ENCODE results near the gene MKI67. TPM values are rescaled to one million over a fixed set of nuclear protein-coding genes. Genes with fewer than 3 reads are reported as not detected.
"Not testable (repeated sequence)": the region's sequence is repeated elsewhere in the genome, so short reads cannot be mapped to it uniquely, and the experiment has no call there.

The MKI67 gene
- total RNA-seq, 2 experiments from 2014 or later, result 333 to 418 TPM

DNA sequence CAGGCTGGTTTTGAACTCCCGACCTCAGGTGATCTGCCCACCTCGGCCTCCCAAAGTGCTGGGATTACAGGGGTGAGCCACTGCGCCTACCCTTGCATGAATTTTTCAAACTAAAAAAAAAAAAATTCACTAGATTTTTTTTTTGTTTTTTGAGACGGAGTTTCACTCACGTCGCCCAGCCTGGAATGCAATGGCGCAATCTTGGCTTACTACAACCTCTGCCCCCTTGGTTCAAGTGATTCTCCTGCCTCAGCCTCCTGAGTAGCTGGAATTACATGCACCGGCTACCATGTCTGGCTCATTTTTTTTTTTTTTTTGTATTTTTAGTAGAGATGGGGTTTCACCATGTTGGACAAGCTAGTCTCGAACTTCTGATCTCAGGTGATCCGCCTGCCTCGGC is 12.2 kb upstream of the MKI67 start:
- CTCF ChIA-PET, result interaction anchor here (0.8 to 1.0 kb wide), 2 partner anchors 43 to 127 kb away, joined by 3 read pairs; no protein-coding TSS in a partner anchor
- H3K4me1 Mint-ChIP-seq; H3K27me3 Mint-ChIP-seq; H3K4me3 Mint-ChIP-seq; ATAC-seq; H3K9me3 Mint-ChIP-seq (ENCODE audit: low read depth); H3K36me3 Mint-ChIP-seq; DNase-seq; H3K27ac Mint-ChIP-seq: not testable (repeated sequence)

DNA sequence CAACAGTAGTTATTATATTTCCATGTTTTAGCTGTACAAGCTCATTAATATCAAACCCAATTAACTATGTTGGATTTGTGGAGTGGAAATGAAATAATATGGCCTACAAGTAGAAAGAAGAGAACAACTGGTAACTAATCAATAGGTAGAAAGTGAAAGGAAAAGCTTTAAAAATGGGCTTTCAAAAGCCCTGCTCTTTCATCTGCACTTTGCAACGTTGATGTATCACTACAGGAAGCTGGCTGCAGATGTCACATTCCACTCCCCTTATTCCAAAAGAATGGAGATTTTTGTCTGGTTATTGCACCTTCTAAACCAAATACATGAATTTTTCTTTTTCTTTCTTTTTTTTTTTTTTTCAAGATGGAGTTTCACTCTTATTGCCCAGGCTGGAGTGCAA is 11.7 kb upstream of the MKI67 start:
- no peaks in the 10 kb centered on the region for H3K36me3 Mint-ChIP-seq
- peaks cover 4% of the 10 kb centered on the region for H3K4me1 Mint-ChIP-seq
- H3K4me3 Mint-ChIP-seq, result no peak overlapping the region
- no peak overlapping the region for H3K27ac Mint-ChIP-seq
- no peak for DNase-seq
- CTCF ChIA-PET, result interaction anchor here (0.8 to 1.0 kb wide), 2 partner anchors 42 to 126 kb away, joined by 3 read pairs; no protein-coding TSS in a partner anchor
- no peak for ATAC-seq
- no peaks in the 10 kb centered on the region for H3K9me3 Mint-ChIP-seq (ENCODE audit: low read depth)
- H3K27me3 Mint-ChIP-seq, result peaks cover 10% of the 10 kb centered on the region

DNA sequence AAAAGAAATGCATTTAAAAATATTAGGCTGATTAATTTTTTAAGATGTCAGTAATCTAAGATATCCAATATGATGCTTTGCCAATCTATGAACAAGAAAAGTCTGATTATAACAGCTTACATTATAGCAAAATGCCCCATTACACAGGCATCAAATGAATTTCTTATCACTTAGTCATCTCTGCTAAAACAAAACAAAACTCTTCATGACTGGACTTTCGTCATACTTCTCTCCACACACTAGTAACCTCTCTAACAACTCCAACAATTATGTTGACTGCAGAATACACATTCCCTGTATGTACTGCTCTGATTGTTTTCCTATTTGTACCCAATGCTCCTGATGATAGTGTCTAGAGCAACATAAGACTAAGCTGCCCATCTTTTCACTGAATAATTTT is 3.8 kb upstream of the MKI67 start:
- CTCF ChIA-PET, result interaction anchor here (0.9 to 1.4 kb wide), 3 partner anchors 14 to 20 kb away, joined by 3 to 4 read pairs (median 3); no protein-coding TSS in a partner anchor
- Mint-ChIP-seq H3K27me3 (peaks cover 28% of the 10 kb centered on the region), H3K4me3 (no peak overlapping the region), H3K9me3 (ENCODE audit: low read depth) (no peaks in the 10 kb centered on the region), H3K36me3 (peaks cover 7% of the 10 kb centered on the region), H3K4me1 (peaks cover 12% of the 10 kb centered on the region), H3K27ac (no peak overlapping the region)
- no peak for DNase-seq
- ATAC-seq, result no peak

DNA sequence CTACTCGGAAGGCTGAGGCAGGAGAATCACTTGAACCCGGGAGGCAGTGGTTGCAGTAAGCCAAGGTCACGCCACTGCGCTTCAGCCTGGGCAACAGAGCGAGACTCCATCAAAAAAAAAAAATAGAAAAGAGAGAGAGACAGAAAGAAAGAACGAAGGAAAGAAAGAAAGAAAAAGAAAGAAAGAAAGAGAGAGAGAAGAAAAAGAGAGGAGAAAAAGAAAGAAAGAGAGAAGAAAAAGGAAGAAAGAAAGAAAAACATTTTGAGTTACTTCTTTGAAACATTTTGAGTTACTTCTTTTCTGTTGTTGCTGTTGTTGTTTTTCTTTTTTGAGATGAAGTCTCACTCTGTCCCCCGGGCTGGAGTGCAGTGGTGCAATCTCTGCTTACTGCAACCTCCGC is 2.4 kb upstream of the MKI67 start:
- DNase-seq (no peak), ATAC-seq (no peak)
- H3K36me3 Mint-ChIP-seq, result peaks cover 22% of the 10 kb centered on the region
- no peak overlapping the region for H3K27ac Mint-ChIP-seq
- CTCF ChIA-PET, result no interaction called here
- H3K4me1 Mint-ChIP-seq, result peaks cover 23% of the 10 kb centered on the region
- H3K4me3 Mint-ChIP-seq, result no peak overlapping the region
- peaks cover 22% of the 10 kb centered on the region for H3K27me3 Mint-ChIP-seq
- H3K9me3 Mint-ChIP-seq (ENCODE audit: low read depth), result no peaks in the 10 kb centered on the region

DNA sequence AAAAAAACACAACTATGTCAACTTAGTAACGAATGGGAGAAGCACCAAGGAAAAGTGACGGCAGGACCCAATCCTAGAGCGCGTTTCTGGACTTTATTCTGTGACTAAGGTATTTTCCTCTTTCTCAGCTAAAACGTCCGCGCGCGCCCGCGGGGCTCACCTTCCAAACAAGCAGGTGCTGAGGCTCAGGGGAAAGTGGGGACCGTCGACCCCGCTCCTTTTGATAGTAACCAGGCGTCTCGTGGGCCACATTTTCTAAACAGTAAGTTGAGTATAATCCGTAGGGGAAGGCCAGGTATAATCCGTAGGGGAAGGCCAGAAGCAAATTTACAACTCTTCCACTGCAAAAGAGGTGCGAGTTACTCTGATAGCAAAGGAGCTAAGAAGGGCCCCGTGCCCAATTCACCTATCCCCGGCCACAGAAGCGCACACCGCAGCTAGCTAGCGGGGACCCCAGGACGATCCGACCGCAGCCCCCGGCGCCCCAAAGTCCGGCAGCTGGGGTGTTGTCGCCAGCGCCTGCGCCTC is 743 bp downstream of the MKI67 start:
- Mint-ChIP-seq H3K9me3 (ENCODE audit: low read depth) (no peaks in the 10 kb centered on the region), H3K4me3 (peak overlapping the region; percentile 98), H3K36me3 (peaks cover 48% of the 10 kb centered on the region), H3K27ac (peak overlapping the region; percentile 93), H3K4me1 (peaks cover 48% of the 10 kb centered on the region), H3K27me3 (peaks cover 7% of the 10 kb centered on the region)
- no peak for DNase-seq
- CTCF ChIA-PET, result interaction anchor here (0.8 to 1.5 kb wide), 8 partner anchors 9 to 78 kb away, joined by 3 to 7 read pairs (median 4); no protein-coding TSS in a partner anchor
- no peak for ATAC-seq

DNA sequence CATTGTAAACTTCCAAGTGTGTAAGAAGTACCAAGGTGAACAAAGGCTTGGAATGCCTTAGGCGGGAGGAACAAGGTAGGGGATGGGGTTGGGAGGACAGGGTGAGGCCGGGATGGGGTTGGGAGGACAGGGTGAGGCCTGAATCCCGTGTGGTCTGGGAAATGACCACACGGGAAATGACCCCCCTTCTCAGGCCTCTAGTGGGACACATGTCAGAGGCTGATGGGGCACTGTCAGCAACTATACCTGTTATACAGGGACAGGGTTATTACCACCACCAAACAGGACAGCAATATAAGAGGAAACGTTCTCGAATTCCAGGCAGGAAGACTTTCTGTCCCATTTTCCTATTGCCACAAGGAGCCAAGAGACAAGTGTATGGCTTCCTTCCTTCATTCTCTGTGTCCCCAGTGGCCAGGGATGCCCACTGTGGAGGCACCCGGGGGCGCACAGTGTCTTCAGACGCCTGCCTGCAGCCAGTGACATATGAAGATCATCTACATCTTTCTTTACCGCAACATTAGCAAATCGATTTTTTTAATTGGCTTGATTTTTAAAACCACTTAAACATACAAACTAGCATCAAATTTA is 1.3 kb downstream of the MKI67 start:
- Mint-ChIP-seq H3K4me3 (peak overlapping the region; percentile 98), H3K27me3 (peaks cover 3% of the 10 kb centered on the region), H3K4me1 (peaks cover 49% of the 10 kb centered on the region), H3K27ac (peak overlapping the region; percentile 93), H3K36me3 (peaks cover 50% of the 10 kb centered on the region), H3K9me3 (ENCODE audit: low read depth) (no peaks in the 10 kb centered on the region)
- CTCF ChIA-PET, result interaction anchor here (1.0 to 2.6 kb wide), 4 partner anchors 22 to 78 kb away, joined by 3 to 11 read pairs (median 6); no protein-coding TSS in a partner anchor
- no peak for ATAC-seq
- DNase-seq, result no peak

DNA sequence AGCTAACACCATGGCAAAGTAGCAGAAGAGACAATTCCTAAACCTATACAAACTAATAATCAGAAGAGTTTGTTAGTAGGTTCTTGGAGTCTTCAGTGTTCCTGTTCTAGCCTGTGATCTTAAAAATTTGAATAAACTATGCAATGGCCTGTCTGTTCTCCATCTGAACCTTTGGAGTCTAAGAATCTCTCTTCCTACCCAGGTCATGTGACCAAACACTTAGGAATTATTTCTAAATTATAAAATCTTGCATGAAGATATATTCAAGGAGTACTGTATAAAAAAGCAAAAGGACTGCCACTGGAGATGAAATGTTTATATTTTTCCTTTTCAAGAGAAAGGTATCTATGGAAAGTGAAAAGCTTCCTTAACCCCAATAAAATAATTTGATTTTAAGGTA is 2.4 kb downstream of the MKI67 start:
- Mint-ChIP-seq H3K4me1 (peaks cover 57% of the 10 kb centered on the region), H3K27ac (peak overlapping the region; percentile 93), H3K4me3 (peak overlapping the region; percentile 98)

DNA sequence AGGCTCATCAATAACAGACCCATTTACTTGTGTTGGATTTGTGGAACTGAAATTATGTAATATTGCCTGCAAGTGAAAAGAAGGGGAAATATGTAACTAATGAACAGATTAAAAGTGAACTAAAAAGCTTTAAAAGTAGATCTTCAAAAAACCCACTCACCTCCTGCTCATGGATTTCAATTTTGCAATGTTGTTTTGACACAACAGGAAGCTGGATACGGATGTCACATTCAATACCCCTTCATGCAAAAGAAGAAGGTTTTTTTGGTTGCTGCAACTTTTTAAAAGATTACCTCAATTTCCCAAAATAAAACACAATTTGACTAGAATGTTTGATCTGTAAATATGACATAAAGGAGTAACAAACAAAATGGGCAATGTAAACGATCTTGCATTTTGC is 3.3 kb downstream of the MKI67 start:
- Mint-ChIP-seq H3K4me3 (peak overlapping the region; percentile 98), H3K9me3 (ENCODE audit: low read depth) (no peaks in the 10 kb centered on the region), H3K36me3 (peaks cover 67% of the 10 kb centered on the region), H3K27me3 (no peaks in the 10 kb centered on the region), H3K27ac (peak overlapping the region; percentile 62), H3K4me1 (peaks cover 62% of the 10 kb centered on the region)
- ATAC-seq (no peak), DNase-seq (no peak)
- CTCF ChIA-PET, result interaction anchor here (0.8 to 2.6 kb wide), 4 partner anchors 24 to 88 kb away, joined by 3 to 11 read pairs (median 4); no protein-coding TSS in a partner anchor

More for the DNA sequence above, 2.4 kb downstream of the MKI67 start:
- H3K9me3 Mint-ChIP-seq (ENCODE audit: low read depth), result no peaks in the 10 kb centered on the region
- CTCF ChIA-PET, result interaction anchor here (1.1 to 2.6 kb wide), 3 partner anchors 11 to 27 kb away, joined by 3 to 11 read pairs (median 3); no protein-coding TSS in a partner anchor
- ATAC-seq (no peak), DNase-seq (no peak)
- H3K27me3 Mint-ChIP-seq, result no peaks in the 10 kb centered on the region
- H3K36me3 Mint-ChIP-seq, result peaks cover 61% of the 10 kb centered on the region

DNA sequence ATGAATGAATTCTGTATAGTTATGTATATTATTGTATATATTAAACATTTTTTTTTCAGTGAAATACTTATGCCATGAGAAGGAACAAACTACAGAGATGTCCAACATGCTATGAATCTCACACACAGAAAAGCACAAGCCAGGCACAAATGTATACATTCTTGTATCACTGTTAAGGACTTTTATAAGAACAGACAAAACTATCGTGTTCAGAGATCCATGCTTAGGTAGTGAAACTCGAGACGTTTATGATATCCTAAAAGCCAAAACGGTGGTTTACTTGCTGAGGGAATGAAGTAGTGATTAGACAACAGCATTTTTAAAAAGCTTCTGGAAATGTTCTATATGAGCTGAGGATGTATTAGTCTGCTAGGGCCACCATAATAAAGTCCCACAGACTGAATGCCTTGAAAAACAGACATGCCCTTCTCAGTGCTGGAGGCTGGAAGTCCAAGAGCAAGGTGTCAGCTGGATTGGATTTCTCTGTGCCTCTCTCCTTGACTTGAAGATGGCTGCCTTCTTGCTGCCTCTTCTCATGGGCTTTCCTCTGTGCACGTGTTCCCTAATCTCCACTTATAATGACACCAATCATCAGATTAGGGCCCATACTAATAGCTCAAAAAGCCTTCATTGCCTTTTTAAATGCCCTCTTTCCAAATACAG is 4.3 kb downstream of the MKI67 start:
- ATAC-seq (no peak), DNase-seq (no peak)
- no peaks in the 10 kb centered on the region for H3K27me3 Mint-ChIP-seq
- H3K36me3 Mint-ChIP-seq, result peaks cover 74% of the 10 kb centered on the region
- no peaks in the 10 kb centered on the region for H3K9me3 Mint-ChIP-seq (ENCODE audit: low read depth)
- H3K4me1 Mint-ChIP-seq, result peaks cover 54% of the 10 kb centered on the region
- no peak overlapping the region for H3K27ac Mint-ChIP-seq
- H3K4me3 Mint-ChIP-seq, result no peak overlapping the region
- CTCF ChIA-PET, result interaction anchor here (1.5 to 1.7 kb wide), 2 partner anchors 26 to 29 kb away, joined by 4 to 5 read pairs; no protein-coding TSS in a partner anchor

DNA sequence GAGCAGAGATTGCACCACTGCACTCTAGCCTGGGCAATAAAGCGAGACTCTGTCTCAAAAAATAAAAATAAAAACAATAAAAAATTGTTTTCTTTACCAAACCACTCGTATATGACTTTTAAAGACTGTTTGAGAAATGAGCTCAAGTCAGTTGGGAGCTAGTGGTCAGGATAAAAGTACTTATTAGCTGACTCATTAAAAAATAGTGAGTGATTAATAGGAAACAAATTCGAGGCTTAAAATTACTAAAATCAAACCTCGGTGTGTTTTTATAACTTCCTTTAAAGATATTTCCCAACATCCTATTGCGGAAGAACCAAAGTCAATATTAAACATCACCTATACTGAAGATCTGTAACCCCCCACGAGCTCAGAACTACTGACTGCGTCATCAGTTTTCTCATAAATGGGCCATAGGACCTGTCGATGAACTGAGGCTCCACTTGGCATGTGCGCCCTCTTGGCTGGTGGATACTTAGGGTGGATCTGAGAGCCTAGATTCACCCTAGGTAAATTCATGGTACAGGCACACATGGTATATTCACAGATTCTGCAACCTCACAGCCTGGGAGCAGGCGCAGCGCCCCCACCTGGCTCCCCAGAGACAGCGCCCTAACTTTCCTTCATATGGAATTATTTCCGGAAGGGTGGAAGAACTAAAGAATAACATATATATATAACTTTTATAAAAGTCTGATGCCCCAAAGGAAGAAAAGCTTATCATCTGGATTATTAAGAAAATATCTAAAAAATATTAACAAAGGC is 9.2 kb downstream of the MKI67 start:
- Mint-ChIP-seq H3K27ac (no peak overlapping the region), H3K4me1 (peaks cover 33% of the 10 kb centered on the region), H3K9me3 (ENCODE audit: low read depth) (no peaks in the 10 kb centered on the region), H3K36me3 (peaks cover 80% of the 10 kb centered on the region), H3K27me3 (no peaks in the 10 kb centered on the region), H3K4me3 (no peak overlapping the region)
- no peak for ATAC-seq
- CTCF ChIA-PET, result interaction anchor here (0.9 to 2.0 kb wide), 7 partner anchors 9 to 48 kb away, joined by 3 to 5 read pairs (median 4); partner anchors contain the start of gene MKI67
- DNase-seq, result no peak

DNA sequence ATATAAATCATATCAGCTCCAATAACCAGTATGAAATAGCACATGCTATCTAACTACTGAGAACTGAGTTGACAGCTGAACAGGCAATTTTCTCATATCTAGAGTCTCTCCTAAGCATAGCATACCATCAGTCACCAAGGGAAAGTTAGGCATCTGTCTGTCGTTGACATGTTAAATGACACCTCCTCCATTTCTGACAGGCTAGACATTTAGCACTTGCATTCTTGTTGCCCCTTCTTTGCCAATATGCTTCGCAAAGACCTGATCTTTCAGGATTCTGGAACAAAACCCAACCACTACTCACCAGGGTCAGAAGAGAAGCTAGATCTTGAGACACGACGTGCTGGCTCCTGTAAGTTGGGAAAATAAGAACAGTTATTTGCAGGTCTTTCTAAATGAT is 10.0 kb downstream of the MKI67 start:
- peaks cover 29% of the 10 kb centered on the region for H3K4me1 Mint-ChIP-seq

DNA sequence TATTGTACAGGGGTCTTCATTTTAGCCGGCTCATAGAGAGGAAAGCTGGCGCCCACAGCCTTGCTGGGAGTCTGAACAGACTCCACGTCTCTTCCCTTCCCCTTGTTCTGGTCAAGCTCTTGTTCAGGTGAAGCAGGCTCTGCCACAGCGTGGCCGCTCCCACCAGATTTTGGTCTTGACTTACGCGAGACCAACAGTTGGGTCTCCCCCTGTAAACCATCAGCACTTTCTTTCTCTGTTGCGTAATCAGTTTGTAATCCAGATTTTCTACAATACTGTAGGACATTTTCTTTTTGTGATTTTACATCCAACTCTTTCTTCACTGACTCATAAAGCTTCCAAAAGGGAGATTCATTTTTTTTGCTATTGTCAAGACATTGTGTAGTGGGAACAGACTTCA is 10.9 kb downstream of the MKI67 start:
- Mint-ChIP-seq H3K4me3 (no peak overlapping the region), H3K27ac (no peak overlapping the region), H3K27me3 (no peaks in the 10 kb centered on the region), H3K36me3 (peaks cover 80% of the 10 kb centered on the region), H3K9me3 (ENCODE audit: low read depth) (no peaks in the 10 kb centered on the region), H3K4me1 (peaks cover 22% of the 10 kb centered on the region)
- DNase-seq (no peak), ATAC-seq (no peak)
- CTCF ChIA-PET, result interaction anchor here (1.2 to 2.0 kb wide), 4 partner anchors 9 to 46 kb away, joined by 3 to 4 read pairs (median 3); no protein-coding TSS in a partner anchor

More for the DNA sequence above, 10.0 kb downstream of the MKI67 start:
- H3K4me3 Mint-ChIP-seq, result no peak overlapping the region
- no peaks in the 10 kb centered on the region for H3K27me3 Mint-ChIP-seq
- CTCF ChIA-PET, result interaction anchor here (0.9 to 2.0 kb wide), 7 partner anchors 10 to 47 kb away, joined by 3 to 5 read pairs (median 4); partner anchors contain the start of gene MKI67
- H3K36me3 Mint-ChIP-seq, result peaks cover 84% of the 10 kb centered on the region
- DNase-seq (no peak), ATAC-seq (no peak)
- no peaks in the 10 kb centered on the region for H3K9me3 Mint-ChIP-seq (ENCODE audit: low read depth)
- no peak overlapping the region for H3K27ac Mint-ChIP-seq

DNA sequence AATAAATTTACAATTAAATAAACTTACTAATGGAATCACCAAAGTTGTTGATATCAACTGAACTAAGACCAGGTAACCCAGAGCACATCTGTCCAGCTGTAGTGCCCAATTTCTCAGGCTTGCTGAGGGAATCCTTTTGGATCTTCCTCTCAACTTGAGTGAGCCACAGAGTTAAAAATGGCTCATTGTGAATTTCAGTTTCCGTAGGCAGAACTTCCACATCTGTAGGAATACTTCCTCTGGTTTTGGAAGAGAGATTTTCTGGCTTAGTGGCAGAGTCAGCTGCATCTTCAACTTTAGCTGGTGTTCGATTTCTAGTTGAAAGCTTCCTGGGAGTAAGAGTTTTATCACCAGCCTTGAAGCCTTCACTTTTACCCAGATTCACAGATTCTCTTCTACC is 11.3 kb downstream of the MKI67 start:
- ATAC-seq, result no peak
- no peaks in the 10 kb centered on the region for H3K27me3 Mint-ChIP-seq
- DNase-seq, result no peak

More for the DNA sequence above, 11.3 kb downstream of the MKI67 start:
- H3K4me3 Mint-ChIP-seq, result no peak overlapping the region
- CTCF ChIA-PET, result interaction anchor here (1.2 to 1.5 kb wide), 3 partner anchors 8 to 15 kb away, joined by 3 read pairs; no protein-coding TSS in a partner anchor
- H3K4me1 Mint-ChIP-seq, result peaks cover 20% of the 10 kb centered on the region
- no peaks in the 10 kb centered on the region for H3K9me3 Mint-ChIP-seq (ENCODE audit: low read depth)
- H3K36me3 Mint-ChIP-seq, result peaks cover 79% of the 10 kb centered on the region
- no peak overlapping the region for H3K27ac Mint-ChIP-seq
